BJ (cell line): Measurements from ENCODE around the gene RNASE4. TPM values are rescaled to one million over a fixed set of nuclear protein-coding genes. Genes with fewer than 3 reads are reported as not detected.

ENCODE experiments used
- CTCF ChIA-PET: fragments of 350-600 bp; formaldehyde crosslinking; extraction: SDS; loops from one replicate; lab custom pipeline; 2021; ENCODE audit warnings: antibody characterized with exemption, inconsistent platforms; lab: Yijun Ruan, JAX
- POLR2A ChIA-PET: fragments of 300-600 bp; sonication (Branson Sonifier 250); formaldehyde crosslinking; extraction: SDS; loops from one replicate; lab custom pipeline; 2021; ENCODE audit warnings: antibody characterized with exemption; lab: Charles Lee
- DNase-seq: peaks from one replicate; pipeline ENCODE4 v3.0.0-alpha.2; 2011; ENCODE audit warnings: low read depth
- H3K27me3 ChIP-seq: 2 replicates; pipeline ENCODE4 v1.6.0; 2011; ENCODE audit warnings: low read length; ENCODE audit not compliant: control insufficient read depth, insufficient read depth
- H3K36me3 ChIP-seq: 2 replicates; pipeline ENCODE4 v1.5.1; 2011; ENCODE audit warnings: low read length; ENCODE audit not compliant: control insufficient read depth, insufficient read depth
- H3K4me3 ChIP-seq: 2 replicates; pipeline ENCODE4 v1.5.1; 2011; ENCODE audit warnings: low read depth, mild to moderate bottlenecking, control low read depth, low read length
- CTCF ChIP-seq: IDR thresholded peaks from 2 replicates; pipeline ENCODE4 v1.5.1; 2011; ENCODE audit warnings: low read depth, mild to moderate bottlenecking, control low read depth, inconsistent platforms, low read length, moderate library complexity; ENCODE audit not compliant: insufficient read depth
- polyA plus RNA-seq: library from polyadenylated mRNA; depleted of rRNA; stranded (reverse); fragments of >200 nt; gene quantifications from 2 replicates; pipeline ENCODE4 v1.2.3, GENCODE V29; 2011; rRNA removed
- small RNA-seq: library from RNA; depleted of rRNA; stranded (forward); fragments of <200 nt; gene quantifications from one replicate; pipeline ENCODE3, GENCODE V24; 2012; ENCODE audit warnings: low replicate concordance, low read depth; ENCODE audit not compliant: insufficient read length

The RNASE4 gene
- polyA plus RNA-seq, 1 experiment: 42.4 TPM

GRCh38 chr14:20750194-20750593 is 65.8 kb downstream of the RNASE4 start:
- no peaks in the 10 kb centered on the region for H3K27me3 ChIP-seq
- DNase-seq: no peak
- H3K4me3 ChIP-seq: no peak overlapping the region
- CTCF ChIA-PET: no interaction called here
- POLR2A ChIA-PET: no interaction called here
- H3K36me3 ChIP-seq: no peaks in the 10 kb centered on the region
- no peak for TF ChIP-seq CTCF

Small RNA genes within 50 kb of the gene (small RNA-seq; reads per million reads assigned to genes)
- not detected for gene RF00019

Other genes starting within 250 kb of the RNASE4 start
- gene KLHL33, start 248.4 kb upstream of the RNASE4 start, polyA plus RNA-seq: 0.12 and 0.22 TPM in 2 replicates
- 21.2 and 28.9 TPM in 2 replicates for gene OSGEP, start 229.7 kb upstream of the RNASE4 start, polyA plus RNA-seq
- 219 and 237 TPM in 2 replicates for gene APEX1, start 229.3 kb upstream of the RNASE4 start, polyA plus RNA-seq
- 28.6 and 38.3 TPM in 2 replicates for gene PIP4P1, start 223.1 kb upstream of the RNASE4 start, polyA plus RNA-seq
- 18.4 and 21.4 TPM in 2 replicates for gene PNP, start 215.2 kb upstream of the RNASE4 start, polyA plus RNA-seq
- gene RNASE10, start 179.0 kb upstream of the RNASE4 start, polyA plus RNA-seq: not detected in 2 replicates
- not detected in 2 replicates for gene RNASE9, start 123.5 kb upstream of the RNASE4 start, polyA plus RNA-seq
- gene RNASE11, start 96.6 kb upstream of the RNASE4 start, polyA plus RNA-seq: not detected in 2 replicates
- gene RNASE12, start 93.2 kb upstream of the RNASE4 start, polyA plus RNA-seq: not detected in 2 replicates
- not detected in 2 replicates for gene OR6S1, start 42.9 kb upstream of the RNASE4 start, polyA plus RNA-seq
- gene ANG, start 4.2 kb downstream of the RNASE4 start, polyA plus RNA-seq: 9.2 and 12.7 TPM in 2 replicates
- not detected in 2 replicates for gene EDDM3A, start 61.3 kb downstream of the RNASE4 start, polyA plus RNA-seq
- gene EDDM3B, start 83.8 kb downstream of the RNASE4 start, polyA plus RNA-seq: not detected in 2 replicates
- gene RNASE6, start 96.7 kb downstream of the RNASE4 start, polyA plus RNA-seq: not detected in 2 replicates
- gene RNASE1, start 118.3 kb downstream of the RNASE4 start, polyA plus RNA-seq: not detected in 2 replicates
- gene RNASE3, start 206.8 kb downstream of the RNASE4 start, polyA plus RNA-seq: not detected in 2 replicates